RPMI7951 (cell line): ENCODE measurements around the gene PTPRJ. TPM values are rescaled to one million over a fixed set of nuclear protein-coding genes. Genes with fewer than 3 reads are reported as not detected.
"Not testable (repeated sequence)": the region's sequence is repeated elsewhere in the genome, so short reads cannot be mapped to it uniquely, and the experiment has no call there.

Experiments
- DNase-seq: peaks from one replicate; pipeline ENCODE4 v3.0.0-alpha.2; 2012; ENCODE audit warnings: low read depth
- total RNA-seq: library from RNA; depleted of rRNA; stranded (reverse); fragments of >200 nt; shearing (Covaris generic); gene quantifications from 2 replicates; pipeline ENCODE4 v1.2.3, GENCODE V29; 2014; rRNA removed

PTPRJ gene
- 13.6 and 14.2 TPM in 2 replicates for total RNA-seq

DNA sequence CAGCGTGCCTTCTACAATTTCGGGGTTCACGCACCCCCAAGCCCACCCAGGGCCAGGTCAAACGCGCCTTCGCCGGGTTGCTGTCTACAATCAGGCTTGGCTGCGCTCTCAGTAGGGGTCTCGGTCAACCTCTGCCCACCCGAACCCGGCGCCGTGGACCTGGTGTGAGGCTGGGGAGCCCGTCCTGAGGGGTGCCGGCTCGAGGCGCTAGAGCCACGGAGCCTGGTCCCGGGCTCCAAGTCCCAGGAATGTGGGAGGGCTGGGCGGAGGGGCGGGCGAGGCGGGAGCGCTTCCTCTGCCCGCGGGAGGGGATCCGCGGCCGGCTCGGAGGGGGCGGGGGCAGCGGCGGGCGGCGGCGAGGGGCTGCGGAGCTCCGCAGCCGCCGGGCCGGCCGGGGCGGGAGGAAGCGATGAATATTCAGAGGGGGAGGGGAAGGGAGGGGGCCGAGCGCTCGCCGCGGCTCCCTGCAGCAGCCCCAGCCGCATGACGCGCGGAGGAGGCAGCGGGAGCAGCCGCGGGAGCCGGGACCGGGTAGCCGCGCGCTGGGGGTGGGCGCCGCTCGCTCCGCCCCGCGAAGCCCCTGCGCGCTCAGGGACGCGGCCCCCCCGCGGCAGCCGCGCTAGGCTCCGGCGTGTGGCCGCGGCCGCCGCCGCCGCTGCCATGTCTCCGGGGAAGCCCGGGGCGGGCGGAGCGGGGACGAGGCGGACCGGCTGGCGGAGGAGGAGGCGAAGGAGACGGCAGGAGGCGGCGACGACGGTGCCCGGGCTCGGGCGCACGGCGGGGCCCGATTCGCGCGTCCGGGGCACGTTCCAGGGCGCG is at the start of gene PTPRJ:
PTPRJ (plus strand) TSS at position 472 of the 819 bp plus-strand sequence. CDS start 354 bp downstream, outside the sequence.
- DNase-seq = peak; percentile 56

GRCh38 chr11:47932544-47932943 is 47.8 kb upstream of the PTPRJ start:
- no peak for DNase-seq

- not testable (repeated sequence) for DNase-seq
Observed at GRCh38 chr11:47933797-47934196, 46.6 kb upstream of the PTPRJ start.

DNA sequence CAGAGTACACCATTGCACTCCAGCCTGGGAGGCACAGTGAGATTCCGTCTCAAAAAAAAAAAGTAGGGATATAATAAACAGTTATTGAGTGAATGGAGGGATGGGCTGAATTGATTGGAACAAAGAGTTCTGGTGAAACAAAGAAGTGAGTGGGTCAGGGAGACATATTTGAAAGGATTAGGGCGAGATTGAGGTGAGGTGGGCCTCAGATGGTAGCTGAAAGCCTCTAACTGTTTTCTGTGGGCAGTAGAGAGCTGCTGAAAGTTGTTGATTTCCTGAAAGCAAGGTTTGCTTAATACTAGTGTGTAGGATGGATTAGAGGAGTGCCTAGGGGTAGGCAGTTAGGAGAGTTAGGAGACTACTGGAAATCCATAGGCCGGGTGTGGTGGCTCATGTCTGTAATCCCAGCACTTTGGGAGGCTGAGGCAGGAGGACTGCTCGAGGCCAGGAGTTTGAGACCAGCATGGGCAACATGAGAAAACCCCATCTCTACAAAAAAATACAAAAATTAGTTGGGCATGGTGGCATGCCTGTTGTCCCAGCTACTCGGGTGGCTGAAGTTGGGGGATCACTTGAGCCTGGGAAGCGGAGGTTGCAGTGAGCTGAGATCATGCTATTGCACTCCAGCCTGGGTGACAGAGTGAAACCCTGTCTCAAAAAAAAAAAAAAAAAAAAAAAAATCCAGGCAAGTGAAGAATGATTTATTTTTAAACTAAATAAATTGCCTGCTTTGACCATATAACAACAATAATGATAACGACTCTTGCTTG is 41.4 kb upstream of the PTPRJ start:
- no peak for DNase-seq

- DNase-seq = no peak
Observed at GRCh38 chr11:47940904-47941649, 39.3 kb upstream of the PTPRJ start.

DNA sequence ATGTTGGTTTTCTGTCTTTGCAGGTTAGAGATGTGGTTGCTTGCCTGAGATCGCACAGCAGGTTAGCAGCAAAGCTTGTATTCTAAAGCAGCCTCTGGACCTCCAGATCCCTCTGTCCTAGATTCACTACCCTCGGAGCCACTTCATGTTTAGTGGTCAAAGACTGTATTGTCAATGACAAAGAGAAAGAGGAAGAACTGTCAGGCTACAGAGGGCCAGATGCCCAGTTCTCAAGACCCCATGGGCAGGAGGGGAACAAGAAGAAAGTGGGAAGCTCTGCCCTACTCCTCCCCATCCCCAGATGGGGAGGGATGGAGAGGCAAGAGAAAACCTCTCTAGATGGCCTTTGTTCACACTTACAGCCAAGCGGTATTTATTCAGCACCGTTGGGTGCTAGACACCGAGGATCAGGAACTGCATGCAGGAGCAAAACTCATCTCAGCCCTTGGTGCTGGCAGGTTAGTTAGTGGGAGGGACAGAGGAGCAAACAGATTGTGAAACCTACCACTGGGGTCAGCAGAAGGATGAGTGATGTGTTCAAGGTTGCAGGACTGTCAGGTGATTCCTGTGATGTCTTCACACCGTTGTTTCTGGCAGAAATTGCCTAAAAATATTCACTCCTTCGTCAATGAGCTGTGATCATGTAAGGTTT is 38.3 kb upstream of the PTPRJ start:
- DNase-seq = no peak

- no peak for DNase-seq
Observed at GRCh38 chr11:47943721-47944586, 36.4 kb upstream of the PTPRJ start.

GRCh38 chr11:47944632-47945031 is 35.7 kb upstream of the PTPRJ start:
- DNase-seq = no peak

- peak; percentile 96 for DNase-seq
Observed at GRCh38 chr11:47946682-47947559, 33.4 kb upstream of the PTPRJ start.

GRCh38 chr11:47948137-47948536 is 32.2 kb upstream of the PTPRJ start:
- no peak for DNase-seq

- not testable (repeated sequence) for DNase-seq
Observed at GRCh38 chr11:47949001-47949675, 31.2 kb upstream of the PTPRJ start.

GRCh38 chr11:47950396-47950795 is 30.0 kb upstream of the PTPRJ start:
- DNase-seq = peak; percentile 38

DNA sequence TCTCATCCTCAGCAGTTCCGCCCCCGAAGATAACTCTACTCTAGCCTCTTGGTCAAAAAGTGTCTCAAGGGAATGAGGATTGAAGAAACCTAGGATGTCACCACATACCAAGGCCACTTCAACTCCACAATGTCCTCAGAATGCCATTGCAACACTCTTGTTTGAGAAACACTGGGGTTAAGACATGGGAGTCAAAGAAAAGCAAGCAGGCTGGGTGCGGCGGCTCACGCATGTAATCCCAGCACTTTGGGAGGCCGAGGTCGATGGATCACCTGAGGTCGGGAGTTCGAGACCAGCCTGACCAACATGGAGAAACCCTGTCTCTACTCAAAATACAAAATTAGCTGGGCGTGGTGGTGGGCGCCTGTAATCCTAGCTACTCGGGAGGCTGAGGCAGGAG is 28.9 kb upstream of the PTPRJ start:
- DNase-seq = not testable (repeated sequence)

GRCh38 chr11:47955061-47955755 is 25.2 kb upstream of the PTPRJ start:
- DNase-seq = no peak

DNA sequence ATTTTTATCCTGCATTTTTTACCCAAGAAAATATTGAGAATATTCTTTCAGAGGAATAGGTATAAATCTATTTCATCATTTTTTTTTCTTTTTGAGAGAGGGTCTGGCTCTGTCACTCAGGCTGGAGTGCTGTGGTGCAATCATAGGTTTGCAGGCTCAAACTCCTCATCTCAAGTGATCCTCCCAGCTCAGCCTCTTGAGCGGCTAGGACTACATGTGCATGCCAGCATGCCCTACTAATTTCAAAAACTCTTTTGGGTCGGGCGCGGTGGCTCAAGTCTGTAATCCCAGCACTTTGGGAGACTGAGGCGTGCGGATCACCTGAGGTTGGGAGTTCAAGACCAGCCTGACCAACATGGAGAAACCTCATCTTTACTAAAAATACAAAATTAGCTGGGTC is 20.3 kb upstream of the PTPRJ start:
- DNase-seq = no peak

- DNase-seq = no peak
Observed at GRCh38 chr11:47961383-47961782, 19.0 kb upstream of the PTPRJ start.

DNA sequence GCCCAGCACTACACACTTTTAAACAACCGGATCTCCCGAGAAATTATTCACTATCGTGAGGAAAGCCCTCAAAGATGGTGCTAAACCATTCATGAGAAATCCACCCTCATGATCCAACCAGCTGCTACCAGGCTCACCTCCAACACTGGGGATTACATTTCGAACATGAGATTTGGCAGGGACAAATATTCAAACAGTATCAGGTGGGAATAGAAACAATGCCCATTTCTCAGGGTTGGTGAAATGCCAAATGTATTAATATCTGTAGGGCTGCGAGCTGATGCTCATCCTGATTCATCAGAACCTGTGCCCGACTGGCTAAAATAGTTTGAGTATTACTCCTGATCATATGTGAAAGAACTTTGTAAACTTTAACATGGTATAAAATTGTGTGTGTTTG is 15.8 kb upstream of the PTPRJ start:
- DNase-seq = no peak
